HG03460 (cell line): ENCODE results near the gene CDRT15.
"Not testable (repeated sequence)": the region's sequence is repeated elsewhere in the genome, so short reads cannot be mapped to it uniquely, and the experiment has no call there.

Experiments used
- ATAC-seq: cut with Tn5 transposase; IDR thresholded peaks from one replicate; pipeline ENCODE4 v1.9.1; 2021; ENCODE audit not compliant: unreplicated experiment

CDRT15 gene

DNA sequence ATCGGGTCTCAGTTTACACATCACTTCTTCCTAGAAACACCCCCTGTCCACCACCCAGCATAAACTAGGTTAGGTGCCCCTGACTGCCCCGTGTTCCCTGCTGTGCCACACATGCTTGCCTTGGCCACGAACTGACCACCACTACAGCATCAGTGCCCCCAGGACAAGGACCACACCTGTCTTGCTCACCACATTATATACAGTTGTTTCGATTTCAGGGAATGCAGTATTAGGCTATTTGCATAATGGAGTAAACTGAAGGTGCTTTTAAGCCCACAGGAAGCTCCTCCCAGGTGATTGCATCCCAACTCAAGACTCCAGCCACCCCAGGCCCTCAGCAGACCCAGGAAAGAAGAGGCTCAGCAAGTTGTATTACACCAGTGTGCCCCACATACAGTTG, 50.2 kb downstream of the CDRT15 start:
- not testable (repeated sequence) for ATAC-seq
